GM19240 (cell line): ENCODE results near the gene FBXW8.

Experiments
- DNase-seq: peaks from one replicate; pipeline ENCODE4 v3.0.0; 2011; ENCODE audit warnings: low spot score; ENCODE audit not compliant: insufficient read length

The FBXW8 gene

DNA sequence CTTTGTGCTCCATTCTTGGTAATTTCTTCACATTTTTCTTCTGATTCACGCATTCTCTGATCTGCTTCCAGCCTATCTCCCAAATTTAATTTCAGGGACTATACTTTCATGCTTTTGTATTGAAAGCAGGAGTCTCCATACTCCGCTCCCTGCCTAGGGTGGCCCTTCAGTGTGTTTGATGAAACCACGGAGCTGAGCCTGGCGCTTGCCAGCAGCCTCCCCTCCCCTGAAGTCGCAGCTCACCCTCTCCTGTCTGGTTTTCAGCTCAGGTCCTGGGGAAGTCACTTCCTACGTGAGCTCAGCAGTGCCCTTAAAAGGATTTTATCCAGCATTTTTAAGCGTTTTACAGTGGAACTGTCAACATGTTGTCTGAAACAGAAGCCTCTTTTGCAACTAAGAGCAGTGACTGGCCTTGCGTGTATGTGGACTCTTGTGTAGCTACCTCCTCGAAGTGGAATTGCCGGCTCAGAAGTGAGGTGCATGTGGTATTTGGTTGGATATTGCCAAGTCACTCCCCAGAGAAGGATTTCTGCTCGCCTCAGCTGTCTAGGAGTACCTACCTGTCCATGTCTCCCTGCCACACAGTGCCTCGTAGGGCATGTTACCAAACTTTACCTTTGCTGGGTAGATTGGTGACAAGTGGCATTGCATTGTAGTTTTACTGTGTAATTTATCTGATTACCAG is 109.9 kb downstream of the FBXW8 start:
- DNase-seq, result no peak

DNA sequence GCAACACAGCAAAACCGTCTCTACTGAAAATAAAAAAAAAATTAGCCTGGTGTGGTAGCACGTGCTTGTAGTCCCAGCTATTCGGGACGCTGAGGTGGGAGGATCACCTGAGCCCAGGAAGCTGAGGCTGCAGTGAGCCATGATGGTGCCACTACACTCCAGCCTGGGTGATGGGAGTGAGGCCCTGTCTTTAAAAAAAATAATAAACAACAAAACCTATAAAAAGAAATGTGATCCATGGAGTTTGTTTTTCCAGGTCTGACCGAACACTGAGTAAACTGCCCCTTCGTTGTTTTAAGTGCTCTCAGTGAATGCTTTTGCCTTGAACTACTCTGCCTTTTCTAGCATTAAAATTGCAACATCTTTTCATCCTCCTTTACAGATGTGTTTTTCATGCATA is 111.7 kb downstream of the FBXW8 start:
- no peak for DNase-seq

DNA sequence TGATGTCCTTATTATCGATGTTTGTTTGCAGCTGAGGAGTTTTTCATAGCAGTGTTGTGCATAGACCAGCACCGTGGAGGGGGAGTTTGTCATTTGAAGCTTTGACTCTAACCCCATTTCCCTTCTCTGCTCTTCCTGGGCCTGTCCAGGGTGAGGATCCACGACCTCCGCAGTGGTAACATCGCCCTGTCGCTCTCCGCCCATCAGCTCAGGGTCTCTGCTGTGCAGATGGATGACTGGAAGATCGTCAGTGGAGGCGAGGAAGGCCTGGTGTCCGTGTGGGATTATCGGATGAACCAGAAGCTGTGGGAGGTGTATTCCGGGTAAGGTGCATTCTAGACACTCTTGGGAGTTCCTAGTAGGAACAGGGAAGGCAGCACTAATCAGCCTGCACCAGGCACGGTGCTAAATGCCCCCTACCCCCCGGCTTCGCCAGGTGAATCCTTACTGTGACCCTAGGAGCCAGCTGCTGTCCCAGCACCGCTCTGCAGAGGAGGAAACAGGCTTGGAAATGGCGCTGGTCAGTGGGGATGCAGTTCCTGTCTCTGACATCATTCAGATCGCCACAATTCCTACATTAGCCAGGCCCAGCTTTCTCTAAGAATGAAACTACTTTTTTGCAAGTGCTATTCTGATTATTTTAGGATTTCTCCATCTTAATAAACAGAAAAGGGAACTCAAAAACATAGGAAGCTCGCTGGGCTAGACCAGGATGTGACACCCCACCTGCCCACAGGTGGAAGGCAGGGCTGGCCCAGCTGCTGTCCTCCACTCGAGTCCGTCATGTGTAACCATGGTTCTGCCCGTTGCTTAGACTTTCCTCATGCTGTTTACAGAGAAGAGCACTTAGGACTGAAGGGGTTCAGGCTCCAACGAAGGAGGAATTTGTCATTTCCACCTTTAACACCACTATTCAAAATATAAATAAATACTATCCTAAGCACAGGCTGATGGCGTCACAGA is 113.5 kb downstream of the FBXW8 start:
- no peak for DNase-seq

DNA sequence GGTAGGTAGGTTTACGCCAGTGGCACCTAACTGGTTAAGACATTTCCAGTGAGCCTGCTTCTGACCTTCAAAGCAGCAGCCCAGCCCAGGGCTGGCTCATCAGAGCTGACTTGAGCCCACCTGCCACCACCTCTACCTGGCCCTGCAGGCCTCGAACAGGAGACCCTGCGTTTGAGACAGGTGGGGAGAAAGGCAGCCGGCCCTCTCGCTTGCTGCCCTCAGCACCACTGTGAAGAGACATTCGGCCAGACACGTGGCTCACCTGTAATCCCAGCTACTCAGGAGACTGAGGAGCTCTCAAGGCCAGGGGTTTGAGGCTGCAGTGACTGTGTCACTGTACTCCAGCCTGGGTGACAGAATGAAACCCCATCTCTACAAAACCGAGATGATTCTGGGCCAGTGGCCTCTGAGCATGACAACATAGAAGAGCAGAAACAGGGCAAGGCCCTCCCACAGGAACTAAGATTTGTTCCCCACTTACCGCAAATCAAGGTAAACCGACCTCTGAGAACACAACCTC is 114.3 kb downstream of the FBXW8 start:
- DNase-seq, result no peak

DNA sequence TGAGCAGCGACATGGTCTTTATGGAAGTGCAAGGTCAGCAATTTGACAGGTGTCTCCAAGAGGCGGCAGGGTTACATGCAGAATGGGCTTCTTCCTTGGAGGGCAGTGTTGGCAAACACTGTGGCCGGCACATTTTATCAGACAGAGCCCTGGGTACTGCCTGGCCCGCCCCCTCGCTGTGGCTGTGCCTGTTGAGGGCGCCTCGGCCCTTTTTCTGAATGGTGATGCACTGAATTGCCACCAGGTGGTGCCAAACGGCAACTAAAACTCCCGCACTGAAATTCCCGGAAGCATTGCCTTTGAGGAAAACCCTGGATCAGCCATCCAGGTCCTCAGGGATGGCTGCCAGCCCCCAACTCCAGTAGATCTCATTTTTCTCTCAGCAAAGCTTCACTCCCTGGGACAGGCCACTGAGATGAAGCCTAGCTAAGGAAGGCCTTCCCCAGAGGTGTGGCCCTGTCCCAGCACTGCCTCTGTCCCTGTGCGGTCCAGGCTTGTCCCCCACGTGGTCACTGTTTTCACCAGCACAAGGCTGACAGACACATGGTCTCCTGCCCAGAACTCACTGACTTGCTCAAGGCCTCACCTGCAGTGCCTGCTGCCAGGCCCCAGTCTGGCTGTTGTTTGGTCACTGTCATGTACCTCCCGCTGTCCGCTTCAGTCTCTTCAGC is 114.9 kb downstream of the FBXW8 start:
- peak; percentile 52 for DNase-seq

DNA sequence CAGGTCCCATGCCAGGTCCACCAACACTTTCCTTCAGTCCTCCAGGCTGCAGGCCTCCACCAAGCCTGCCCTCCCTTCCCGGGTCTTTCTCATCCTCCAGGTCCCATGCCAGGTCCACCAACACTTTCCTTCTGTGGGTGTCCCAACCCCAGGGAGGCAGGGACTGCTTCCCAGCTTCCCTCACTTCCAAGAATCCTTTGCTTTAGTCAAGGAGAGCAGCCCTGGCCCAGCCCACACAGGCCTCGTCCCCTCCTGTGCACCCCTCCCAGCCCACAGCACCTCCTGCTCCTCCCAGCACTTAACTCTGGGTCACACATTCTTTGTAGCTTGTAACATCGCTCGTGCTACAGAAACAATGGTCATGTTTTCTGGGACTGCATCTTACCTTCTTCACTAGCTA is 115.6 kb downstream of the FBXW8 start:
- no peak for DNase-seq

DNA sequence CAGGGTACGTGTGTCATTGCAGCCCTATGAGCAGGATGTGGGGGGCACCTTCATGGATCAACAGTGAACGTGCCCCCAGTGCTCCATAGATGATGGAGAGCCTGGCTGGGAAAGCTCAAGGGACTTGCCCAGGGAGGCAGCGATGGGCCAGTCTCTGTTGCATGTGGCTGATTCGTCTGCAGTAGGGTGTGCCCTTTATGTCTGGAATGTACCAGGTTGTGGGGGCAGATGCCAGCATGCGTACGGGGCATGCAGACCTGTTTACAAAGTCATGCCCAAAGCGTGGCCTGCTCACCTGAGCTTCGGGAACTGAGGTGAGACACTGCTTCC is 116.1 kb downstream of the FBXW8 start:
- DNase-seq, result no peak

DNA sequence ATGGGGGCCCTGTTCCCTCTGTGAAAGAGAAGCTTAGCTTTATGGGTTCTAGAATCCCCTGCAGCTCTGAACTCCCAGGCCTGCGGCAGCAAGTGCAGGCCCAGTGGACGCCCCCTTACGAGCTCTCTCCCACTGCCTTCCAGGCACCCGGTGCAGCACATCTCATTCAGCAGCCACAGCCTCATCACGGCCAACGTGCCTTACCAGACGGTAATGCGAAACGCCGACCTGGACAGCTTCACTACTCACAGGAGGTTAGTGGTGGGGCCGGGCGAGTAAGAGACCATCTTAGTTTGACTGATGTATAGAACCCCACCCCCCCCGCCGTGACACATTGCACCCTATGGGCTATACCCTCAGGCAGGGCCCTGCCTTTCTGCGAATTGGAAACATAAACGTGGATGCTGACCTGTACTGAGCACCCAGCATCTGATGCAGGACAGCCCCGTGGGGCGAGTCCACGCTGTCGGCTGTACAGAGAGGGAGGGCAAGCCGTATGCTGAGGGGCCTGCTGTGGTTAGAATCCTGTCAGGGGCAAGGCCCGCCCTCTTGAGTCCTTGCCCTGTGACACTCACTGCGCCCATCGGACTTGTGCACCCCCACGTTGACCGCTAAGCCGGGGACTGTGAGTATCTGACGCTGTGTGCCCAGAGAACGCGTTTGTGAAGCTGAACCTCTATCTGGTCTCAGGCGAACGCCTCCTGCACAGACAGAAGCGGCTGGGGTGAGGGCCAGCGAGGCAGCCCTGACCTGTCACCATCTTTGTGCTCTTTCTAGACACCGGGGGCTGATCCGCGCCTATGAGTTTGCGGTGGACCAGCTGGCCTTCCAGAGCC is 116.7 kb downstream of the FBXW8 start:
- no peak for DNase-seq

DNA sequence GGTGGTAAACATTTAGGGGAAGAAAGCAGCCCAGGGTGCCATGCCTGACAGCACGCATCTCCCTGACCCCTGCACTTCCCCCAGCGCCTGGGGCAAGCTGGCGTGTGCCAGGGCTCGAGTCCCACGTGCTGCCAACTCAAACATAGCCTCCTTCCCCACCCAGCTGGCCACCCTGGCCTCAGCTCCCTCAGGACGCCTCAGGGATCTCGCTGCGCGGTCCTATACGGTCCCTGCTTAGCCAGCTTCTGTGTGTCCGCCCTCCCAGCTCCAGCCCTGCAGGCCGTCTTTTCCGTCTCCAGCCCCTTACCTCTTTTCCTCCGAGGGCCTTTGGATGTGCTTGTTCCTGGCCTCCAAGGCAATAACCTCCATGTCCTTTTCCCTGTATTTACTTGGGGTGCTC is 117.5 kb downstream of the FBXW8 start:
- DNase-seq, result no peak

DNA sequence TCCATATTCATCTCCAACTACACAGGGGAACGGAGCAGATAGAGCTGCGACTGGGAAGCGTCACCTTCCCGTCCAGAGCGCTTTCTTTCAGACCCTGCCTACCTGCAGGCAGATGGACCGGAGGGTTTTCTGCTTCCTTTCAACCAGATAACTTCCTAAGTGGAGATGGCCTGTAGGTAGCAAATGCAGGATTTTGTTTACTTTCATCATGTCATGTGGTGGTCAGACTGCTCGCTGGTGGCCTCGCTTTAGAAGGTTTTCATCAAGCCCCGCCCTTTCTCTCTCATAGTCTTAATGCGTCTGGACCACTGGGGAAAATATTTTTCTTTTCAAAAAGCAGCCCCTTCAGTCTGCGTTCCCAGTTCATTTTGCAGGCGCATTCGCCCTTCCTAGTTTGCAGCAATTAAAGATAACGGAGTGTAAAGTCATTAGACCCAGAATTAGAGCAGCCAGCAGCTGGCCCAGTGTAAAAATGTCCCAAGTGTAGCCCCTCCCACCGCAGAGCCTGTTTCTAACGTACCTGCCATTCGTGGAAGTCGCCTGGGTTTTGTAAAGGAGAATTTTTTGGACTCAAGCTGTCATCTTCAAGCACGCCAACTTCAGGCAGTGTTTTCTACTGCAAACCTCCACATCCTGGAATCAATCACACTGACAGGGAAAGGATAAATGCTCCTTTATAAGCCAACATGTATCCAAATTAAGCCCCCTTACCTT is 119.6 kb downstream of the FBXW8 start:
- no peak for DNase-seq

DNA sequence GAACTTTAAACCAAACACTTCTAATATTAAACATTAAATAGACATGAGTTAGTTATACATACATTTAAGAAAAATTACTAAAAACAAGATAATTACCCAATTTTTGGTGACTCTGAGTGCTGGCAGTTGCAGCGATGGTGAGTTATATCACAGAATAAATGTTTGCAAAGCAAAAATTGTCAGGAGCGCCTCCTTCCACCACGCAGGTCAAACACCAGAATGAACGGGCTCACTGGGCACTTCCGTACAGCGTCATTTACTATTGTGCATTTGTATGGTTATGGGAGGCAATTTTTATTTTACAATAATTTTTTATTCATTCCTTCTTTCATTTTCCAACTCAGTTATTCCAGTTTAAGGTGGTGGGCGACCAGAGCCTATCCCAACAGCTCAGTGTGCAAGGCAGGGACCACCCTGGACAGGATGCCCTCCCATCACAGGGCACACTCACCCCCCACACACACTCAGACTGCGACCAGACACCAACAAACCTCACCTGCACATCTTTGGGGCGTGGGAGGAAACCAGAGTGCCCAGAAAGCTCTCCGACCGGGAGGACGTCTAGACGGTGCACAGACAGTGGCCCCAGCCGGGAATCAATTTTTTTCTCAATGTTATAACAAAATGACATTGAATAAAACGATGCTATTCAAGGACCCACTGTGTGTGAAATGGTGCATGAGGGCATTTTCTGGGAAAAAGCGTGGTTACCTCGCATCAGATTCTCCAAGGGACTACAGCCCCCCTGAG is 121.3 kb downstream of the FBXW8 start:
- no peak for DNase-seq

DNA sequence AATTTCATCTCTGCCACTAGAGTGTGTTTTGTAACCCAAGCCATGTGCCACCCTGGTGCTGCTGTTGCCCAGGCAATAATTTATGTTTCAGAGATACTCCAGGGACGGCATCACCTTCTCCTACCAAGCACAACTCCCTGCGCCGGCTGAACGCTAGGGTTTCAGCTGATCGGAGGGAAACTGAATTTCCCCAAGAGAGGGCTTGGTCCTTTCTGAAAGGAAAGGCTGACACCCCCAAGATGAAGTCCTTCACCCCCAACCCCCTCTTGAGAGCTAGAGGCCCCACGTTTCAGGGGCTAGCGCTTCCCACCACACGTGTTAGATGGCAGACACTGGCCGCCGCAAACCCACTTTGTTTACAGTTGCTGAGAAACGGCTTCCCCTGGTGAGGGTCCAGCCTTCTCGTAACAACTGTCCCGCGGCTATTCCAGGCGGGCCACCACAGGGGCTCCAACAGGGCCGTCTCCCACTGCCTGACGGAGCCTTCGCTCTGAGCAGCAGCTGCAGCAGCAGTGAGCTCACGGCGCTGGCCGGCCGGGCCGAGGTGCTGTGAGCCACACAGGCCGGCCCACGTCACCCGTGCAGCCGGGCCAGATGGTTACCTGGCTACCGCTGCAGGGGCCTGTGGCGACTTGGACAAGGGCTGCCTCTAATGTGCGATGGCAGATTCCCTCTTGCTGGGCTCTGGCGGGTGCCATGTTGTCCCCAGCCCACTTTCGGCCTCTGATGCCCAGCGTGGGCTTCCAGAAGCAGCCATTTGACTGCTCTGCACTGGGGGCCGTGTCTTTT is 122.0 kb downstream of the FBXW8 start:
- DNase-seq, result no peak

DNA sequence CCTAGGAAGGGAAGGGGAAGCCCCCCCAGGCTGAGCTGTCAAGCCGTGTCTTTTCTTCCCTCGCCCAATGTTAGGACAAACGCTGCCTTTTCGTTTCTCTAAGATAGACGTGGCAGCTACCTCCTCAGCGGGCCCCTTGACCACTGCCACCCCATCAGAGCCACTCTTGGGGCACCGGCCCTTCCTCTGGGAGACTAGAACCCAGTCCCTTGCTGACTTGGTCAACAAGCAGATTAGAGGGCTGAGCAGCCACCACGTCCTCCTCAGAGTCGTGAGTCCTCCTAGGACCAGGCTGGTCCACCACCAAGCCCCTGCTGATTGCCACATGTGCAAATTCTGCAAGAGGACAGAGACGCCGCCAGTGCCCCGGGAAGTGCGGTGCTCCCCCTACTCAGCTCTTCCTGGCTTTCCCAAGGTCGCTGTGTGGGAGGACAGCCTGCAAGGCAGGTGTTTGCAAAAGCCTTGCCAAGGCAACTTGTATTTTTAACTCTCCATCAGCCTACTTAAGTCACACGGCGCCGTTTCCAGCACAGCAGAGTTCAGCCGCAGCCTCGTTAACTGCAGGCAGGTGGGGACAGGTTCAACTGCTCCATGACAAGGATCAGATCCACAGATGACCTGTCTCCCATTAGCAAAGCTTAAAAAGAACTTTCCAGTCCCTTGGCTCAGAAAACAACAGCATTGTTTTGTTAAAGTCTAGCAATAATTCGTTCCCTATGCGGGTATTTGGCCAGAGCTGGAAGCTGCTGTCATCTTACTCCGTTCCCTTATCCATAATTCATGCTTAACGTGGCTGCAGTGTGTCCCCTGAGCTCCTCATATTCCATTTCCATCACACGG is 122.9 kb downstream of the FBXW8 start:
- no peak for DNase-seq

DNA sequence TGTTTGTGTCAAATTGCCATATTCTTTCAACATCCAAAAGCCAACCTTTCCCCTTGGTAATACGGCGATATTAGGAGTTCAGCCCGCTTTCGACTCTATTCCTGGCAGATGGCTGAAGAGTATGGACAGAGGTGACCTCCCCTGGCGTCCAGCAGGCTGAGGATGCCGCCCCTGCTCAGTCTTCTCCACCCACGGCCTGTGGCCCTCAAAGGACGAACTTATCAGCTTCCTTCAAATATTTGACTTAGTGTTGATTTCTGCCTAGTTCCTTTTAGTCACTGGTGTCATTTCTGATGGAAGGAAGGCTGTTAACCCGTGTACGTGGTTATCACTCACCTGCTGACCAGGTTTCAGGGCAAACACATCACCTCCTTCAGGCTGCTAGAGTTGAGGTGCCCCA is 123.5 kb downstream of the FBXW8 start:
- DNase-seq, result no peak

DNA sequence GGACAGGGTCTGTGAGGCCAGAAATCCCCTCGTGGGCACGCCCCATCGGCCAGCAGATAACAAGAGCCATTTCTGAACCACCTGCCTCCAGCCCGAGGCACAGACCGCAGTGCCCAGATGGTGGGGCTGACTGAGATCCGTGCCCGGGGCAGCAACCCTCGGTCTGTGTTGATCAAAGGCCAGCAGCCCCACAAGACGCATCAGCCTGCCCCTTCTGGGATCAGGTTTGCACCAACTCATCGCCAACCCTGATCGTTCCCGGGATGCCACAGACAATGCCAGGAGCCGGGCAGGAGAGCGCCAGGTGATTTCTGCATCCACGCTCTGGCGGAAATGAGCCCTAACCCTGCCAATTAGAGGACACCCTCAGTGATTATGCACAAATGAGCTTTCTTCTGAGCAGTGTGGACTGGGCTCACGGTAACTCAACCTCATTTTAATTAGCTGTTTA is 124.0 kb downstream of the FBXW8 start:
- DNase-seq, result no peak

DNA sequence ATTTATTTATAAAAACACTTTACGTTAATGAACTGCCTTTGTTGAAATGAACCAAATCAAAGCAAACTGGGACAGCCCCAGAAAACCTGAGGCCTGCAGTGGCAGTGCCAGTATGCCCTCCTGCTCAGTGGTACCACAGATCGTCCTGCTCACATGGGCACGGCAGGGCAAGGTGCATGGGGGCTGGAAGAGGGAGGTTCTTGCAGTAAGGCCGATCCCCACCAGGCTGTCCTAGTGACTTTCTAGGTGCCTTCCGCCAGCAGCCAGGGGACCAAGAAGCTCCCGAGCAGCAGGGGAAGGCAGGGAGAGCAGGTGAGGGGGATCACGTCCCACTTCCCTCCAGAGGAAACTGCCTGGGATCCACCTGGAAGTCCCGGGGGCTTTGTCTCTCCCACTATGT is 124.5 kb downstream of the FBXW8 start:
- no peak for DNase-seq

DNA sequence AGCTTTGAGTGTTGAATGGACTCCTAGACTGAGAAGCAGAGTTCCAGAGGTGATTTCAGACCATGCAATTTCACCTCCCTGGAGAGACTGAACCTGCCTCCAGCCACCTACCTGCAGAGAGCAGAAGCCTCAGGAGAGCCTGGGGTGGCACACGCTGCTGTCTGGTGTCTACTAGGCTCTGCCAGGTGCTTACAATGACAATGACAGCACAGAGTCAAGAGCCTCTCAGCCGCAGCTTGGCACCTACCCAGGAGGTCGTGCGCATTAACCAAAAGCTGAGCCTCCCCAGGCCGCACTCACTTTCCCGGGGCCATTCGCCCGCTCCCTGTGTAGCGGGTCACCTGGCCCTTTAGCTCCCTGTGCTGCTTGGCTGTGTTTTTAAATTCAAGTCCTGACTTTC is 125.3 kb downstream of the FBXW8 start:
- no peak for DNase-seq

DNA sequence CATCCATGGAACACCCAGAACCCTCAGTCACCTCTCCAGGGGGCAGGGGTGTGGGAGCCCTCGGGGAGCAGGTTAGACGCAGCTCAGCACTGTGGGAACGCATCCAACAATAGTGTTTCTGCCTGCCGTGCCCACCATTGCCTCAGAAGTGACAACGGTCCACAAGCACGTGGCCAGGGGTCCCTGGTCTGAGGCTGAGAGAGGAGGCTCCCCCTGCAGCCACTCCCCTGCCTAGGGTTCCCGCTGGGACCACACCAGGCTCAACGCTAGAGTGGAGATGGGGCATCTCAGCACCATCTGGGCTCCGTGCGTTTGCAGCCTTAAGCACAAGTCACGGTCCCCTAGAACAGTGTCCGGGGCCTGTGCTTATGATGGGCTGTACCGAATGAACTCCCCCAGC is 125.8 kb downstream of the FBXW8 start:
- DNase-seq, result no peak
